HT-29 (cell line): Measurements from ENCODE around the gene PKNOX2. TPM values are rescaled to one million over a fixed set of nuclear protein-coding genes. Genes with fewer than 3 reads are reported as not detected.

Experiments used
- DNase-seq: peaks from one replicate; pipeline ENCODE4 v3.0.0-alpha.2; 2015; ENCODE audit warnings: low spot score
- total RNA-seq: library from RNA; depleted of rRNA; stranded (reverse); fragments of >200 nt; shearing (Covaris generic); gene quantifications from 2 replicates; pipeline ENCODE4 v1.2.3, GENCODE V29; 2014

The PKNOX2 gene
- total RNA-seq, 1 experiment from 2014 or later = not detected

GRCh38 chr11:125229916-125230315 lies 65.4 kb downstream of the PKNOX2 start:
- no peak for DNase-seq

GRCh38 chr11:125233116-125233515 lies 68.6 kb downstream of the PKNOX2 start:
- DNase-seq = no peak

GRCh38 chr11:125233736-125234275 lies 69.3 kb downstream of the PKNOX2 start:
- no peak for DNase-seq

GRCh38 chr11:125235071-125235471 lies 70.5 kb downstream of the PKNOX2 start:
- no peak for DNase-seq

- DNase-seq = no peak
These were observed 71.7 kb downstream of the PKNOX2 start for GRCh38 chr11:125236072-125236825.

- DNase-seq = no peak
These were observed 75.3 kb downstream of the PKNOX2 start for GRCh38 chr11:125239585-125240560.

GRCh38 chr11:125241104-125241503 lies 76.6 kb downstream of the PKNOX2 start:
- DNase-seq = no peak

- DNase-seq = no peak
These were observed 77.7 kb downstream of the PKNOX2 start for GRCh38 chr11:125242141-125242775.

- no peak for DNase-seq
These were observed 79.6 kb downstream of the PKNOX2 start for GRCh38 chr11:125244166-125244565.

- no peak for DNase-seq
These were observed 80.7 kb downstream of the PKNOX2 start for GRCh38 chr11:125245299-125245698.

GRCh38 chr11:125247431-125247830 lies 82.9 kb downstream of the PKNOX2 start:
- no peak for DNase-seq

- DNase-seq = no peak
These were observed 86.0 kb downstream of the PKNOX2 start for GRCh38 chr11:125250318-125251213.

- DNase-seq = no peak
These were observed 86.6 kb downstream of the PKNOX2 start for GRCh38 chr11:125251214-125251545.

- DNase-seq = no peak
These were observed 87.4 kb downstream of the PKNOX2 start for GRCh38 chr11:125251956-125252355.

- DNase-seq = no peak
These were observed 88.7 kb downstream of the PKNOX2 start for GRCh38 chr11:125253289-125253688.

GRCh38 chr11:125253795-125254525 lies 89.4 kb downstream of the PKNOX2 start:
- no peak for DNase-seq

- no peak for DNase-seq
These were observed 92.1 kb downstream of the PKNOX2 start for GRCh38 chr11:125256541-125257189.

- peak; percentile 4 for DNase-seq
These were observed 92.6 kb downstream of the PKNOX2 start for GRCh38 chr11:125257190-125257579.

- no peak for DNase-seq
These were observed 93.2 kb downstream of the PKNOX2 start for GRCh38 chr11:125257751-125258150.
